Measurements from ENCODE around the gene PLA2G4C. TPM values are rescaled to one million over a fixed set of nuclear protein-coding genes. Genes with fewer than 3 reads are reported as not detected.

Gene PLA2G4C
- total RNA-seq, 1 donor from 2014 or later, result 309 TPM

DNA sequence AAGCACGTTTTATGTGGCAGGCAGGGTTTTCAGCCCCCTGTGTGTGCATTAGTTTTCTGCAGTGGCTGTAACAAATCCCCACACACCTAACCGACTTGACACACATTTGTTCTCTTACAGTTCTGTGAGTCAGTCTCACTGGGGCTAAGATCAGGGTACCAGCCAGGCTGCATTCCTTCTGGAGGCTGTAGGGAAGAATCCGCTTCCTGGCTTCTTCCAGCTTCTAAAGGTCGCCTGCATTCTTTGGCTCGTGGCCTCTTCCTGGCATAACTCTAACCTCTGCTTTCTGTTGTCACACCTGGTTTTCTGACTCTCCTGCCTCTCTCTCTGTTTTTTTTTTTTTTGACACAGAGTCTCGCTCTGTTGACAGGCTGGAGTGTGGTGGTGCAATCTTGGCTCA is 109.8 kb downstream of the PLA2G4C start:
- DNase-seq (ENCODE audit: extremely low read depth, low read depth, low spot score), result no peak

DNA sequence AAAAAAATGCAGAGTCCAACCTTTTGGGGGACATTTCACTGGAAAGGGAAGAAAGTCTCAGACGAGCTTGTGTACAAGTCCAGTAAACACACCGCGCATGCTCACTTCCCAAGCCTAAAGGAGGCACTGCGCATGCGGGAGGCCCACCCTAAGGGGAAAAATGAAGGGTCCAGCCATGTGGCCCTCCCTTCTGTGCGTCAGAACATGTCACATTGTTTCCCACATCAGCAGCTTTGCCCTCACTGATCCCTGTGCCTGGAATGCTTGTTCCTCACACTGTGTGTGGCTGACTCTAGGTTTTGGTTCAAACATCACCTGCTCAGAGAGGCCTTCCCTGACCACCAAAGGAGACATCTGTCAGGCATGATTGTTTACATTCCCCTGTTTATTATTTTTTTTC is 111.8 kb downstream of the PLA2G4C start:
- no peak for DNase-seq (ENCODE audit: extremely low read depth, low read depth, low spot score)

Other genes starting within 250 kb of the PLA2G4C start
- gene SULT2A1, start 224.5 kb downstream of the PLA2G4C start, total RNA-seq, result not detected in 2 replicates
- not detected in 2 replicates for gene BSPH1, start 118.6 kb downstream of the PLA2G4C start, total RNA-seq
- not detected in 2 replicates for gene ELSPBP1, start 116.2 kb downstream of the PLA2G4C start, total RNA-seq
- not detected in 2 replicates for gene CABP5, start 66.7 kb downstream of the PLA2G4C start, total RNA-seq
- gene LIG1, start 59.5 kb upstream of the PLA2G4C start, total RNA-seq, result 42.9 and 47.3 TPM in 2 replicates
- 3.6 and 6.5 TPM in 2 replicates for gene ZSWIM9, start 59.9 kb upstream of the PLA2G4C start, total RNA-seq
- 78.5 and 116 TPM in 2 replicates for gene CARD8, start 145.1 kb upstream of the PLA2G4C start, total RNA-seq
- 0.23 and 1.2 TPM in 2 replicates for gene ZNF114, start 159.3 kb upstream of the PLA2G4C start, total RNA-seq
- gene EMP3, start 214.7 kb upstream of the PLA2G4C start, total RNA-seq, result 37.7 and 44.7 TPM in 2 replicates